Adrenal gland (tissue), 12 donors: ENCODE data around the gene E2F4. TPM values are rescaled to one million over a fixed set of nuclear protein-coding genes. Genes with fewer than 3 reads are reported as not detected.

ENCODE experiments used
- DNase-seq, 7 donors: peaks; one replicate each; pipeline ENCODE4 v3.0.0-alpha.2; 2019 to 2020
- H3K27ac ChIP-seq, 5 donors: fragments of 200-600 bp; sonication (generic) in 4 of 5; 1 replicate in 3 of 5; 2 replicates in 2 of 5; pipeline versions ENCODE4 v1.5.1 to v1.8.0; 2016 to 2020; ENCODE audit warnings: mild to moderate bottlenecking in 1 of 5
- H3K27me3 ChIP-seq: fragments of 200-600 bp; 2 replicates; pipeline ENCODE4 v1.8.0; 2021
- H3K36me3 ChIP-seq, 2 donors: fragments of 200-600 bp; replicated peaks in 1 of 2; 1 replicate in 1 of 2; 2 replicates in 1 of 2; pipeline versions ENCODE4 v1.5.1 to v1.8.0; 2018 to 2022
- H3K4me1 ChIP-seq, 2 donors: fragments of 200-600 bp; replicated peaks in 1 of 2; 1 replicate in 1 of 2; 2 replicates in 1 of 2; pipeline versions ENCODE4 v1.5.1 to v1.8.0; 2018 to 2021
- H3K4me3 ChIP-seq, 4 donors: fragments of 200-600 bp; sonication (generic) in 3 of 4; one replicate each; pipeline ENCODE4 v1.5.1; 2016 to 2018
- H3K9me3 ChIP-seq, 3 donors: fragments of 200-600 bp; sonication (generic) in 1 of 3; replicated peaks in 1 of 3; 1 replicate in 2 of 3; 2 replicates in 1 of 3; pipeline versions ENCODE4 v1.5.1 to v1.8.0; 2016 to 2021
- POLR2A ChIP-seq, 2 donors: fragments of 450-650 bp; IDR thresholded peaks; one replicate each; pipeline ENCODE4 v1.6.1; 2017; ENCODE audit warnings: antibody characterized with exemption in 2 of 2, mild to moderate bottlenecking in 2 of 2, moderate library complexity in 1 of 2
- WGBS, 4 donors: extraction: QIAGEN DNeasy Blood & Tissue Kit in 2 of 4; methylation state at CpG; one replicate each; pipeline versions ENCODE4 v1.1.5 to v1.1.7; 2013 to 2017; 5-methylcytosine and 5-hydroxymethylcytosine counted together
- intact Hi-C, 2 donors: fragments of 100-400 bp; cut with DNase I; formaldehyde crosslinking; loops; one replicate each; pipeline versions ENCODE4 v1.14.1 to v1.15.0; 2022 to 2023
- polyA plus RNA-seq, 3 donors: library from polyadenylated mRNA; stranded (reverse); fragments of 200-250 nt in 2 of 3; fragments of 350-450 nt in 1 of 3; fragmentation: Illumina TruSeq in 1 of 3; extraction: RNeasy Lipid Tissue Mini Kit (QIAGEN cat#74804) in 1 of 3; gene quantifications; one replicate each; pipeline ENCODE4 v1.2.3, GENCODE V29; 2013 to 2014
- total RNA-seq, 9 donors: library from RNA; depleted of rRNA in 4 of 9; stranded (reverse); fragments of >200 nt in 4 of 9; fragments of 120-200 nt in 1 of 9; fragmentation: NEBNext Ultra II Directional in 1 of 9; extraction: Animal tissue kit (Norgen Biotek cat#: 25700) in 1 of 9; gene quantifications; one replicate each; pipeline versions ENCODE4 v1.1.0 to v1.2.4, GENCODE V29; 2013 to 2023
- TF ChIP-seq, protein P1 (sequence below), 6 experiments: fragments of 450-650 bp in 4 of 6; fragments of 200-600 bp in 2 of 6; sonication (generic) in 1 of 6; IDR thresholded peaks; 1 replicate in 5 of 6; 2 replicates in 1 of 6; pipeline versions ENCODE4 v1.5.1 to v1.8.0; 2016 to 2021; ENCODE audit warnings: antibody characterized with exemption in 6 of 6, mild to moderate bottlenecking in 2 of 6, moderate library complexity in 1 of 6
- donor health status: healthy with polysubstance abuse.
- donor health status: Bipolar disorder and iron deficiency.
- donor health status: DM: yes; HTN: yes; CAD: no.
- donor health status: DM: no; HTN: no; CAD: no.
- donor health status: DM: no; HTN: no; CAD: no.
- donor health status: DM: yes; HTN: yes; CAD: no.

The E2F4 gene
- total and polyA plus RNA-seq, 12 donors = 44.4 to 122 (median 69.1) TPM

GRCh38 chr16:67201411-67202345, 9.7 kb downstream of the E2F4 start:
- Histone ChIP-seq H3K36me3 (peaks cover 0 to 30% of the 10 kb centered on the region in 2 donors), H3K27ac (no peak overlapping the region), H3K4me3 (no peak overlapping the region), H3K9me3 (no peaks in the 10 kb centered on the region), H3K27me3 (no peaks in the 10 kb centered on the region), H3K4me1 (peaks cover 0 to 5% of the 10 kb centered on the region in 2 donors)
- intact Hi-C loops = no loop called here
- 94 to 97% (median 95%) methylated on average over 22 to 40 of the region's 40 CpGs for WGBS, 4 donors
- no peak for DNase-seq
- TF ChIP-seq POLR2A (IDR thresholded peaks at IDR 0.05) = no peak
- TF ChIP-seq, protein P1, sequence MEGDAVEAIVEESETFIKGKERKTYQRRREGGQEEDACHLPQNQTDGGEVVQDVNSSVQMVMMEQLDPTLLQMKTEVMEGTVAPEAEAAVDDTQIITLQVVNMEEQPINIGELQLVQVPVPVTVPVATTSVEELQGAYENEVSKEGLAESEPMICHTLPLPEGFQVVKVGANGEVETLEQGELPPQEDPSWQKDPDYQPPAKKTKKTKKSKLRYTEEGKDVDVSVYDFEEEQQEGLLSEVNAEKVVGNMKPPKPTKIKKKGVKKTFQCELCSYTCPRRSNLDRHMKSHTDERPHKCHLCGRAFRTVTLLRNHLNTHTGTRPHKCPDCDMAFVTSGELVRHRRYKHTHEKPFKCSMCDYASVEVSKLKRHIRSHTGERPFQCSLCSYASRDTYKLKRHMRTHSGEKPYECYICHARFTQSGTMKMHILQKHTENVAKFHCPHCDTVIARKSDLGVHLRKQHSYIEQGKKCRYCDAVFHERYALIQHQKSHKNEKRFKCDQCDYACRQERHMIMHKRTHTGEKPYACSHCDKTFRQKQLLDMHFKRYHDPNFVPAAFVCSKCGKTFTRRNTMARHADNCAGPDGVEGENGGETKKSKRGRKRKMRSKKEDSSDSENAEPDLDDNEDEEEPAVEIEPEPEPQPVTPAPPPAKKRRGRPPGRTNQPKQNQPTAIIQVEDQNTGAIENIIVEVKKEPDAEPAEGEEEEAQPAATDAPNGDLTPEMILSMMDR (IDR thresholded peaks at IDR 0.05) = no peak

GRCh38 chr16:67202426-67202825, 10.5 kb downstream of the E2F4 start:
- Histone ChIP-seq H3K36me3 (peaks cover 0 to 23% of the 10 kb centered on the region in 2 donors), H3K4me1 (peaks cover 2 to 7% of the 10 kb centered on the region in 2 donors), H3K27ac (no peak overlapping the region), H3K9me3 (no peaks in the 10 kb centered on the region), H3K27me3 (no peaks in the 10 kb centered on the region), H3K4me3 (no peak overlapping the region)
- 93 to 96% (median 94%) methylated on average over 8 to 12 of the region's 12 CpGs for WGBS, 4 donors
- DNase-seq = no peak
- intact Hi-C loops = no loop called here
- TF ChIP-seq, protein P1 (IDR thresholded peaks at IDR 0.05) = no peak
- no peak for TF ChIP-seq POLR2A (IDR thresholded peaks at IDR 0.05)

GRCh38 chr16:67202956-67203493, 11.1 kb downstream of the E2F4 start:
- H3K4me3 ChIP-seq = no peak overlapping the region
- H3K4me1 ChIP-seq = peaks cover 8 to 13% of the 10 kb centered on the region in 2 donors
- H3K27ac ChIP-seq = no peak overlapping the region
- DNase-seq = no peak
- no peaks in the 10 kb centered on the region for H3K27me3 ChIP-seq
- peaks cover 0 to 17% of the 10 kb centered on the region in 2 donors for H3K36me3 ChIP-seq
- WGBS, 4 donors = 91 to 97% (median 94%) methylated on average over 6 to 23 of the region's 23 CpGs
- intact Hi-C loops = no loop called here
- H3K9me3 ChIP-seq = no peaks in the 10 kb centered on the region
- TF ChIP-seq, protein P1 (IDR thresholded peaks at IDR 0.05) = no peak
- TF ChIP-seq POLR2A (IDR thresholded peaks at IDR 0.05) = no peak

- intact Hi-C loops = no loop called here
- Histone ChIP-seq H3K9me3 (no peaks in the 10 kb centered on the region), H3K4me1 (peaks cover 11 to 14% of the 10 kb centered on the region in 2 donors), H3K27me3 (no peaks in the 10 kb centered on the region), H3K36me3 (peaks cover 0 to 17% of the 10 kb centered on the region in 2 donors), H3K4me3 (no peak overlapping the region), H3K27ac (no peak overlapping the region)
- no peak for DNase-seq
- WGBS, 4 donors = 84 to 100% (median 99%) methylated on average over 1 to 4 of the region's 4 CpGs
- TF ChIP-seq, protein P1 (IDR thresholded peaks at IDR 0.05) = no peak
- TF ChIP-seq POLR2A (IDR thresholded peaks at IDR 0.05) = no peak
Observed at GRCh38 chr16:67204076-67204475, 12.1 kb downstream of the E2F4 start.
